Measurements from ENCODE around the gene GFRA1.

The GFRA1 gene

DNA sequence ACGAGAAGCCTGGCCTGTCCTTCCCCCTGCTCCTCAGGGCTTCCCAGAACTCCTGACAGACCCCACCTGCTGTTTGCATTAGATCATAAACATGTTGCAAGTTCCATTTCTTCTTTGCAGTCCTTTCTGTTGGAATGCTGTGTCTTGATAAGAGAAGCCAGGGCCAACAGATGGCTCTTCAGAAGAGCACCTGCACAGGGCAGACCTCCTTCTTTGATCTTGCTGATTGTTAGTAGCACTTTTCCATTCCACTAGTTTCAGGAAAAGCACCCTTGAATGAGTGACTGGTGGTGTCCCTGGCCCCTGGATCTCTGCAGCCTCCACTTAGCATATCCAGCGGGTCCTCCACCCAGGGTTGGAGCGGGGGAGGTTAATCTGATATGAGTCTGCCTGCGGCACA, 243.2 kb downstream of the GFRA1 start:
- DNase-seq (ENCODE audit: low spot score) = no peak

DNA sequence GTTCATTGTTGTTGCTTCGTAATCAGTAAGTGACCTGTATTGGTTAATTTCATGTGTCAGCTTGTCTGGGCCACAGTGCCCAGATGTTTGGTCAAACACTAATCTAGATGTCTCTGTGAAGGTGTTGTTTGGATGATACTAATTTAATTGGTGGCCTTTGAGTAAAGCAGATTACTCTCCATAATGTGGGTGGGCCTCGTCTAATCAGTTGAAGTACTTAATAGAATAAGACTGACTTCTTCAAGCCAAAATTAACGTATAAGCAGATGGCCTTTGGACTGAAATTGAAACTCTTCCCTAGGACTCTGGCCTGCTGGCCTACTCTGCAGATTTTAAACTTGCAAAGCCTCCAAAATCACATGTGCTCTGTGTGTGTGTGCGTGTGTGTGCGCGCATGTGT, 245.7 kb downstream of the GFRA1 start:
- no peak for DNase-seq (ENCODE audit: low spot score)

DNA sequence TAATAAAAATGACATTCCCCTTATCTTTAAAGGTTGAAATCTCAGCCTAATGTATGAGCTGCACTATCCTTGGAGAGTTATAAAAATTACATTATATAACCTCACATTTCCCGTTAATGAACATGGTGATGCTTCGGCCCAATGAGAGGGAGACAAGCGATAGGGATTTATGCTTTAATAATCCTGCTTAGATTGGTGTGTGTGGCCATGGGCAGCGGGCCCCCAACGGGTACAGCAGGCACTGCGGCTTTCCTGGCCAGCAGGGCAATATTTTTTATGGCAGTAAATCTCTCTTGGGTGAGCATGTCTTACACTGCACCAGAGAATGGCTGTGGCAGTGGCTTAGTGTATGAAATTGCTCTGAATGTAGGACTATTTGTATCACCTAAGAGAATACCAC, 246.3 kb downstream of the GFRA1 start:
- DNase-seq (ENCODE audit: low spot score) = no peak

DNA sequence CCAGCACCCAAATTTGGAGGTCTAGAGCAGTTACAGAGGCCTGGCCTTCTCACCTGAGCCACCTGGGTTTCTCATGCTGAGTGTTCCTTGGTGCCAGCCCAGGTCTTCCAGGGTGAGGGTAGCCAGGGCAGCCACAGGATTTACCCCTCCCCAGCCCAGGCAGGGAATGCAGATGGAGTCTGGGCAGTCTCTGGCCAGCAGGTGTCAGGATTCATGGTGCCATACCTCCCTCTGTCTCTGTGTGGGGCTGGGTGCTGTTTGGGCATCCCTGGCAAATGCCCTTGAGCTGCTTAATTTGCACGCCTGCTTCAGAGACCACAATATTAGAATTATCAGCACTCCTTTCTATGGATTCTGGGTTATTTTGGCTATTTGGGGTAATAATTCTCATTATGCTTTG, 246.7 kb downstream of the GFRA1 start:
- DNase-seq (ENCODE audit: low spot score) = no peak

DNA sequence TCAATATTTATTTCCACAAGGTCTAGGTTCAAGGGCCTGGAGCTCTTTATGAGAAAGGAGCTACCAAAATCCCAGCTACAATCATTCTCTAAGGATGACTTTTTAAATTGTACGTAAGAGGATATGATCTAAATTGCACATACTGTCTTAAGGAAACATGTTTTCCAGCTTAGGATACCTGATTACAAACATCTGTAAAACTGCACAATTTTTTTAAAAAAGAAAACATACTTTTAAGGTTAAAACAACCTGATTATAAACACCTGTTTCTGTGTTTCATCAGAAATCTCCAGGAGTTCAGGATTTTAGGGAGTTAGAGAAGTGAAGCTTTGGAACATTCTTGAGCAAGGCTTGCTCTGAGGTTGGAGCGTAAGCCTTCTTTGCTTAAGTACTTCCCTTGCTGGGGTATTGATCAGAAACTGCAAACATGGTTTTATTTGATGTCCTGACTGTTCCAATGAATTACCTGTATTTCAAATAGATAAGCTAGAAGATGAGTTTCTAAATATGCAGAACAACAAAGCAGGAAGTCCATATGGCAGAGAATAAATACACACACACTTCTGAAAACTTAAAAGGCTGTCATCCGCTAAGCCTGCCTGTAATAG, 248.6 kb downstream of the GFRA1 start:
- no peak for DNase-seq (ENCODE audit: low spot score)

DNA sequence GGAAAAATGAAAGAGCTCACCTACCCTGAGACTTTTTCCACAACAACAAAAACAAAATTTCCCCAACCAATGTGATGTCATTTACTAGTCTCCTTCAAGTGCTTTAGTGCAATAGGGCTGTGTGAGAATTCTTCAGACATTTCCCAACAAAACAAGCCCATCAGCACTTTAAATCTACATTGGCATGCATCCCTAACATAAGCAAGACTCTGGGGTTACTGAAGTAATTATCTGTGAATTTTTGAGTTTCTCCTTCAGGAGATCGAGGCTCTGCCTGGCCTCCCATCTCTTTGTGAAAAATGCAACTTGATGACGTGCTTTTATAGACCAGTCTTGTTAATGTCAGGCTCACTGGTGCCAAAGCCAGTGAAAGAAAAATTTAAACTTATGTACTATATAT, 255.6 kb downstream of the GFRA1 start:
- no peak for DNase-seq (ENCODE audit: low spot score)

DNA sequence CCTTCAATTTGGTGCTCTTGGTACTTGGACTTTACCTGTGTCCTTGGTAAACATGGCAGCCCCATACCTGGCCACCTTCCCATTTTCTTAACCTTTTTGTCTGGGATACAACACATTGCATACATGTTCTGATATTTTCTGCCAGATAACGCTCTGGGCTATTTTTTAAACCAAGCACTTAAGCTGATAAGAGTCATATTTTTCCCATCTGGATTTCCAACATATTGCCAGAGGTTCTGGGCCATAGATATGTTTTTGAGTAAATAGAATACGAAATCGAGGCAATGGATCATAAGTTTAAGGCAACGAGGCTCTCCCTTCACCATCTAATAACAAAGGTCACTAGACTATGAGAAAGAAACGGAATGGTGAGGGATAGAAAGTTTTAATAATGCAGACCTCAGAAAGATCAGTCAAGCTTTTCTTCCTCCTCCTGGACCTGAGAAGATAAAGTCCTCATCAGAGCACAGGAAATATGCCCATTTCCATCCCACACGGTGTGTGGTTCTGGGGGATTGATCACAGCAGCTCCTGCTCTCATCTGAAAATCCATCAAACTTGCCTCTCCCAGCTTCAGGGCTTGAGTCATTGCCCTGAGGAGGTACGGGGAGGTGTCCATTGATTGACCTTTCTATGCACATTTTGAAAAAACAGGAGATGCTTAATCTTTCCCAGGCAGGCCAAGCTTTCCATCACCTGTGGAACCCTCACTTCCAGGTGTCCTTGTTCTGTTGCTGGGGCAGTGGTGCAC, 257.2 kb downstream of the GFRA1 start:
- DNase-seq (ENCODE audit: low spot score) = no peak

DNA sequence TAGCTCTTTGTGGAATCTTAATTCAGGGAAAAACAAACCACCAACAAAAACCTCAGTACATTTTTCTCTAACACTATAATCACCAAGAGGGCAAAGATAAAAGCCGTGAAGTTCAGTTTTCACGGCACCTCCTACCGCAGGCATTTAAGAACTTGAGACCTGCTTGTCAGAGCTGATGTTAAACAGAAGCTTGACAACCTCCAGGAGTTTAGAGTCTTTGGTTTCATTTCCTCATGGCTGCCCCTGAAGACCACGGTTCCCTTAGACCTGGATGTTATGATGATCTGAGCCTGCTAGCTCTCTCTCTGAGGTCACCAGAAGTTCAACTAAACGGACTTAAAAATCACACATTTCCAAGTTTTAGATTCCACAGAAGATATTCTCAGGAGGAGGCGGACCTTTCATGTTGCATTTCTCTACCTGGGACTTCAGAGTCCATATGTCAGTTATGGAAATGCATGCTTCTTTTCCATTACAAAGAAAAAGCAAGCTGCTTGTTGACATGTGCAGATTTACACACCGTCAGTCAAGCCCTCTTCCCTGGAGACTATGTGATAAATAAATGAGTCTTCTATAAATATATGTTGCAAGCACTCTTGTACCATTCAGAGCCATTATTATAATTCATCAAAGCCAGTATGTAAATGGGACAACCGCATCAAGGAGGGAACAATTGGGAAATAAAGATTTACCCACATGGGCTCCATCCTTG, 258.0 kb downstream of the GFRA1 start:
- no peak for DNase-seq (ENCODE audit: low spot score)

DNA sequence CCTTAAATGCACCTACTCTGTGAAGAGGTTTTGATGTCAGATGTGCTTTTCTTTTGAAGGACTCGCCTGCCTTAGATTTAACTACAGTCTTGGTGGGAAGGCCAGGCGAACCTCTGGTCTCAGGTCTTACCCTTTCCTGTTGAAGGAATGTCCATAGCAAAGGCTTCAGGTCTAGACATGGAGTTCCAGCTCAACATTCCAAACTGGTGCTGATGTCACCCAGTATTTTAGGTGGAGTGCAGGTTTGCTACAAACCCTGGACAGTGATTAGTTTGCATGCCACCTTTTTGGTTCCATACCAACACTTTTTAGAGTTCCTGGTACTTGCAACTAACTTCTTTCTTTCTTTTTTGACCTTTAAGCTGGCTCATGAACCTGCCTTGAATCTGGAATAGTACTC, 258.7 kb downstream of the GFRA1 start:
- DNase-seq (ENCODE audit: low spot score) = no peak

DNA sequence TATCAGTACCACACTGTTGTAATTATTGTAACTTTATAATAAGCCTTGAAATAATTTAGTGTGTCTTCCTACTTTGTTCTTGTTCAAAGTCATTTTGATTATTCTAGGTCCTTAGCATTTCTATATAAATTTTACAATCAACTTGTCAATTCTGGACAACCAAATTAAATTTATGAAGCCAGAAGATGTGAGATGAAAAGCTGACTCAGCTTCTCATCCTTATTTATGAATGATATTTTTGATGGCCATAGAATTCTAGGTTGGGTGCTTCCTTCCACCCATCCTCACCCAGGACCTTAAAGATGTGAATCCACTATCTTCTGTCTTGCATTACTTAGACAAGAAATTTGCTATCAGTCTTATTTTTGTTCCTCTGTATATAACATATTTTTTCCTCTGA, 261.1 kb downstream of the GFRA1 start:
- DNase-seq (ENCODE audit: low spot score) = no peak

DNA sequence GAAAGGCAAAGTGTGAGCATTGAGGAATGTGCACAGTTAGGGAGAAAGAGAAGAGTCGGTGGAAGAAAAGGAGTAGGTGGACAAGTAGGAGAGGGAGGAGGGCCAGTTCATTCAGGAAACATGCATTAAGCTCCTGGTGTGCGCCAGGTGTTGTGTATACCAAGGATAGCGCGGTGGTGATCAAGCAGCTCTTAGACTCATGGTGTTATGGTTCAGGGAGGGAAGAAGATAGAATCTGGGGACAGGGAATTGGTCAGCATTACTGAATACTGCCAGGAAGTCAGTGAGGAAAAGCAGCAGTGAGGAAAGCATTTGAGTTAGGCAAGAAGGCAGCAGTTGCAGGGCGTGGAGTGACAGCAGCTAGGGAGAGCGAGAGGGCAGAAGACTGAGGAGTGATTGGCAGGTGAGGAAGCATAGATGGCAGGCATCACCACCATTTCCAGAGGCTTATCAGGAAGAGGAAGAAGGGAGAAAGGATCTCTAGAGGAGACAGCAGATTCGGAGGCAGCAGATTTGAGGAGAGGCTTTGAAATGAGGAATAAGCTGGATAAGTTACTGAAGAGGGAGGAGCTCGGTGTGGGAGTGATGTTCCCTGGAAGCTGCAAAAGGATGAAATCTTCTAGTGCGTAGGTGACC, 265.6 kb downstream of the GFRA1 start:
- no peak for DNase-seq (ENCODE audit: low spot score)

Measured in hepatic stellate cell (primary cell).